OCI-LY7 (cell line): ENCODE data around the gene AGK. TPM values are rescaled to one million over a fixed set of nuclear protein-coding genes. Genes with fewer than 3 reads are reported as not detected.

Experiments used
- BruUV-seq: library from RNA; stranded (reverse); fragments of 400-500 nt; replicated peaks from 2 replicates; lab custom pipeline; 2021; lab: Mats Ljungman, UMichigan
- CTCF ChIA-PET: fragments of 300-600 bp; sonication (Branson Sonifier 250); formaldehyde crosslinking; loops from one replicate; lab custom pipeline; 2022; ENCODE audit warnings: antibody characterized with exemption; ENCODE audit not compliant: unreplicated experiment; lab: Charles Lee
- POLR2A ChIA-PET: fragments of 300-600 bp; sonication (Branson Sonifier 250); formaldehyde crosslinking; loops from one replicate; lab custom pipeline; 2022; ENCODE audit warnings: antibody characterized with exemption; lab: Charles Lee
- DNase-seq: peaks from one replicate; pipeline ENCODE4 v3.0.0-alpha.2; 2015; ENCODE audit warnings: low spot score
- H2AFZ ChIP-seq: fragments of 200-600 bp; sonication (generic), shearing (Covaris generic); 2 replicates; pipeline ENCODE4 v1.6.1; 2014; ENCODE audit warnings: mild to moderate bottlenecking, antibody characterized with exemption, low read length, moderate library complexity
- H3K27ac ChIP-seq: fragments of 200-600 bp; sonication (generic); 2 replicates; pipeline ENCODE4 v1.5.1; 2014; ENCODE audit warnings: mixed run types, low read depth, mild to moderate bottlenecking, moderate library complexity, low read length, inconsistent platforms; ENCODE audit not compliant: poor library complexity, severe bottlenecking
- H3K36me3 ChIP-seq: fragments of 200-600 bp; sonication (generic); 2 replicates; pipeline ENCODE4 v1.6.1; 2014; ENCODE audit warnings: mild to moderate bottlenecking, antibody characterized with exemption, low read length, moderate library complexity, mixed read lengths; ENCODE audit not compliant: insufficient read depth
- H3K4me1 ChIP-seq: fragments of 200-600 bp; sonication (generic); 2 replicates; pipeline ENCODE4 v1.5.1; 2014; ENCODE audit warnings: mild to moderate bottlenecking, low read length; ENCODE audit not compliant: insufficient read depth, poor library complexity, severe bottlenecking
- H3K4me2 ChIP-seq: fragments of 200-600 bp; sonication (generic); 2 replicates; pipeline ENCODE4 v1.6.1; 2014; ENCODE audit warnings: mild to moderate bottlenecking, low read length
- H3K4me3 ChIP-seq: fragments of 200-600 bp; sonication (generic); 2 replicates; pipeline ENCODE4 v1.5.1; 2014; ENCODE audit warnings: mild to moderate bottlenecking, low read depth, low read length; ENCODE audit not compliant: poor library complexity, severe bottlenecking
- H3K79me2 ChIP-seq: fragments of 200-600 bp; sonication (generic); 2 replicates; pipeline ENCODE4 v1.6.1; 2016; ENCODE audit warnings: low read depth, mild to moderate bottlenecking, low read length, moderate library complexity, mixed read lengths; ENCODE audit not compliant: insufficient read depth
- H3K9me2 ChIP-seq: fragments of 200-600 bp; sonication (generic); 2 replicates; pipeline ENCODE4 v1.6.1; 2016; ENCODE audit warnings: mild to moderate bottlenecking, low read length, mixed read lengths; ENCODE audit not compliant: insufficient read depth
- H3K9me3 ChIP-seq: fragments of 200-600 bp; sonication (generic); 2 replicates; pipeline ENCODE4 v1.6.1; 2014; ENCODE audit warnings: mild to moderate bottlenecking, mixed run types, low read length, mixed read lengths
- H4K20me1 ChIP-seq: fragments of 200-600 bp; sonication (generic); 2 replicates; pipeline ENCODE4 v1.6.1; 2014; ENCODE audit warnings: mild to moderate bottlenecking, antibody characterized with exemption, low read length, moderate library complexity, mixed read lengths; ENCODE audit not compliant: insufficient read depth
- EZH2phosphoT487 ChIP-seq: fragments of 200-600 bp; sonication (generic); IDR thresholded peaks from 2 replicates; pipeline ENCODE4 v1.6.1; 2018; ENCODE audit warnings: low read depth, borderline replicate concordance, mild to moderate bottlenecking, mixed run types, antibody characterized with exemption, low read length, moderate library complexity, mixed read lengths
- intact Hi-C: fragments of 100-400 bp; cut with micrococcal nuclease; formaldehyde crosslinking; loops from one replicate; pipeline ENCODE4 v1.10.0; 2022; ENCODE audit not compliant: unreplicated experiment
- total RNA-seq, 2 experiments: library from RNA; depleted of rRNA in 1 of 2; stranded (reverse); fragments of >200 nt in 1 of 2; shearing (Covaris generic) in 1 of 2; gene quantifications; 2 replicates each; pipeline ENCODE4 v1.2.3, GENCODE V29; 2014 to 2022
- TF ChIP-seq, protein P1 (sequence below): fragments of 200-600 bp; sonication (generic); conservative IDR thresholded peaks from 2 replicates; pipeline ENCODE4 v1.5.1; 2014; ENCODE audit warnings: mild to moderate bottlenecking, antibody characterized with exemption, low read length, moderate library complexity, mixed read lengths

Gene AGK
- total RNA-seq, 2 experiments from 2014 or later: 31.2 to 33.6 TPM

GRCh38 chr7:141522657-141523342, 28.4 kb upstream of the AGK start:
- Histone ChIP-seq H3K4me2 (no peak overlapping the region), H3K4me1 (no peaks in the 10 kb centered on the region), H4K20me1 (no peaks in the 10 kb centered on the region), H3K4me3 (no peak overlapping the region), H2AFZ (no peak overlapping the region), H3K9me3 (no peaks in the 10 kb centered on the region), H3K27ac (no peak overlapping the region), H3K36me3 (no peaks in the 10 kb centered on the region), H3K79me2 (no peaks in the 10 kb centered on the region), H3K9me2 (no peaks in the 10 kb centered on the region)
- CTCF ChIA-PET: no interaction called here
- TF ChIP-seq, protein P1, sequence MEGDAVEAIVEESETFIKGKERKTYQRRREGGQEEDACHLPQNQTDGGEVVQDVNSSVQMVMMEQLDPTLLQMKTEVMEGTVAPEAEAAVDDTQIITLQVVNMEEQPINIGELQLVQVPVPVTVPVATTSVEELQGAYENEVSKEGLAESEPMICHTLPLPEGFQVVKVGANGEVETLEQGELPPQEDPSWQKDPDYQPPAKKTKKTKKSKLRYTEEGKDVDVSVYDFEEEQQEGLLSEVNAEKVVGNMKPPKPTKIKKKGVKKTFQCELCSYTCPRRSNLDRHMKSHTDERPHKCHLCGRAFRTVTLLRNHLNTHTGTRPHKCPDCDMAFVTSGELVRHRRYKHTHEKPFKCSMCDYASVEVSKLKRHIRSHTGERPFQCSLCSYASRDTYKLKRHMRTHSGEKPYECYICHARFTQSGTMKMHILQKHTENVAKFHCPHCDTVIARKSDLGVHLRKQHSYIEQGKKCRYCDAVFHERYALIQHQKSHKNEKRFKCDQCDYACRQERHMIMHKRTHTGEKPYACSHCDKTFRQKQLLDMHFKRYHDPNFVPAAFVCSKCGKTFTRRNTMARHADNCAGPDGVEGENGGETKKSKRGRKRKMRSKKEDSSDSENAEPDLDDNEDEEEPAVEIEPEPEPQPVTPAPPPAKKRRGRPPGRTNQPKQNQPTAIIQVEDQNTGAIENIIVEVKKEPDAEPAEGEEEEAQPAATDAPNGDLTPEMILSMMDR: no peak
- TF ChIP-seq EZH2phosphoT487: no peak
- BruUV-seq: no TSS peak
- intact Hi-C loops: no loop called here
- no peak for DNase-seq
- POLR2A ChIA-PET: no interaction called here

GRCh38 chr7:141525973-141526514, 25.2 kb upstream of the AGK start:
- no peaks in the 10 kb centered on the region for H4K20me1 ChIP-seq
- H3K36me3 ChIP-seq: no peaks in the 10 kb centered on the region
- no peaks in the 10 kb centered on the region for H3K4me1 ChIP-seq
- no peak overlapping the region for H3K27ac ChIP-seq
- H3K4me2 ChIP-seq: no peak overlapping the region
- no peak for DNase-seq
- H2AFZ ChIP-seq: no peak overlapping the region
- intact Hi-C loops: no loop called here
- TF ChIP-seq, protein P1: no peak
- no peak for TF ChIP-seq EZH2phosphoT487
- CTCF ChIA-PET: no interaction called here
- POLR2A ChIA-PET: interaction anchor here (1.1 kb wide), 1 partner anchor 15 kb away, joined by 3 read pairs; no protein-coding TSS in a partner anchor
- no peaks in the 10 kb centered on the region for H3K9me3 ChIP-seq
- no peaks in the 10 kb centered on the region for H3K9me2 ChIP-seq
- H3K4me3 ChIP-seq: no peak overlapping the region
- no peaks in the 10 kb centered on the region for H3K79me2 ChIP-seq
- BruUV-seq: no TSS peak

DNA sequence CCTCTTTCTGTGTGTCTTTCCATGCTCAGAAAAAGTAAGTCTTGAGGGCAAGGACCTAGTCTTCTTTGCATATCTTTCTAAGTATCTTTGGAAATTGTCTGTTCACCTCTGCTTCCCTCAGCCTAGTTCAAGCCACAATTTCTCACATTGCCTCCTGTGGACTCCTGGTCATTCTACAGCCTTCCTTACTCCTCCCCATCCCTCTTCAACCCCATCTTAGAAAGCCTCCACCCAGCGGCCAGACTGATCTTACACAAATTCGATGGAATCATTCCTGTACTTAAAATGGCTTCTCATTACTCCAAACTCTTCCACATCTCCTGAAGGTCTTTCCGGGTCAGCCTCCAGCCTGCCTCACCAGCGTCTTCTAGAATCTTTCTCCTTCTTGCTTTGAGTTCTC, 24.1 kb upstream of the AGK start:
- no peaks in the 10 kb centered on the region for H3K9me3 ChIP-seq
- H3K4me3 ChIP-seq: no peak overlapping the region
- no peaks in the 10 kb centered on the region for H4K20me1 ChIP-seq
- H3K36me3 ChIP-seq: no peaks in the 10 kb centered on the region
- intact Hi-C loops: no loop called here
- CTCF ChIA-PET: no interaction called here
- POLR2A ChIA-PET: interaction anchor here (0.7 kb wide), 1 partner anchor 292 kb away, joined by 7 read pairs; no protein-coding TSS in a partner anchor
- H3K4me2 ChIP-seq: no peak overlapping the region
- DNase-seq: no peak
- H3K27ac ChIP-seq: no peak overlapping the region
- H3K9me2 ChIP-seq: no peaks in the 10 kb centered on the region
- no peaks in the 10 kb centered on the region for H3K4me1 ChIP-seq
- BruUV-seq: no TSS peak
- no peaks in the 10 kb centered on the region for H3K79me2 ChIP-seq
- H2AFZ ChIP-seq: no peak overlapping the region
- TF ChIP-seq EZH2phosphoT487: no peak
- TF ChIP-seq, protein P1: no peak
